CD4-positive, alpha-beta T cell treated with Interferon gamma for 1 hour (primary cell): ENCODE measurements around the gene HECTD4.
A peak's percentile ranks its signal among the peaks of the same experiment; 100 is the strongest.
"Not testable (repeated sequence)": the region's sequence is repeated elsewhere in the genome, so short reads cannot be mapped to it uniquely, and the experiment has no call there.

ENCODE experiments used
- DNase-seq: peaks from one replicate; pipeline ENCODE4 v3.0.0-alpha.2; 2020

Gene HECTD4

GRCh38 chr12:112381883-112382796 is at the start of gene HECTD4:
TSS of gene HECTD4 (minus strand) at chr12:112382431. CDS start at chr12:112382128, 303 bp downstream.
- peak; percentile 88 for DNase-seq

- DNase-seq = no peak
These were observed 49.7 kb upstream of the HECTD4 start for GRCh38 chr12:112431965-112432364.

- no peak for DNase-seq
These were observed 48.7 kb upstream of the HECTD4 start for GRCh38 chr12:112430929-112431328.

- no peak for DNase-seq
These were observed 45.5 kb upstream of the HECTD4 start for GRCh38 chr12:112427760-112428159.

- no peak for DNase-seq
These were observed 43.6 kb upstream of the HECTD4 start for GRCh38 chr12:112425582-112426382.

- no peak for DNase-seq
These were observed 41.9 kb upstream of the HECTD4 start for GRCh38 chr12:112424126-112424525.

GRCh38 chr12:112422531-112422930 is 40.3 kb upstream of the HECTD4 start:
- DNase-seq = no peak

- no peak for DNase-seq
These were observed 39.1 kb upstream of the HECTD4 start for GRCh38 chr12:112421363-112421762.

GRCh38 chr12:112420740-112421139 is 38.5 kb upstream of the HECTD4 start:
- DNase-seq = no peak

- no peak for DNase-seq
These were observed 37.3 kb upstream of the HECTD4 start for GRCh38 chr12:112419297-112420133.

- peak; percentile 85 for DNase-seq
These were observed 36.5 kb upstream of the HECTD4 start, which contains the start of gene PTPN11 for GRCh38 chr12:112418608-112419296. TSS of gene PTPN11 (plus strand) at chr12:112418947. CDS start at chr12:112419112, 165 bp downstream.

- no peak for DNase-seq
These were observed 36.0 kb upstream of the HECTD4 start for GRCh38 chr12:112418273-112418607.

- not testable (repeated sequence) for DNase-seq
These were observed 33.2 kb upstream of the HECTD4 start for GRCh38 chr12:112415457-112415856.

- no peak for DNase-seq
These were observed 31.8 kb upstream of the HECTD4 start for GRCh38 chr12:112413855-112414625.

- no peak for DNase-seq
These were observed 27.6 kb upstream of the HECTD4 start for GRCh38 chr12:112409906-112410244.

- DNase-seq = peak; percentile 80
These were observed 27.1 kb upstream of the HECTD4 start, which contains the start of gene RPL6 for GRCh38 chr12:112409064-112409905. TSS of gene RPL6 (minus strand) at chr12:112409605. CDS start at chr12:112408656, 949 bp downstream.

GRCh38 chr12:112408621-112409020 is 26.4 kb upstream of the HECTD4 start:
- no peak for DNase-seq

GRCh38 chr12:112407683-112408082 is 25.5 kb upstream of the HECTD4 start:
- not testable (repeated sequence) for DNase-seq

GRCh38 chr12:112406519-112407488 is 24.6 kb upstream of the HECTD4 start:
- no peak for DNase-seq
